Fibroblast of skin of left biceps (primary cell): ENCODE results near the gene TMCC3.

Source experiments
- DNase-seq, 2 experiments: peaks; one replicate each; pipeline ENCODE4 v3.0.0-alpha.2; 2013; ENCODE audit warnings: low read depth in 2 of 2

The TMCC3 gene

DNA sequence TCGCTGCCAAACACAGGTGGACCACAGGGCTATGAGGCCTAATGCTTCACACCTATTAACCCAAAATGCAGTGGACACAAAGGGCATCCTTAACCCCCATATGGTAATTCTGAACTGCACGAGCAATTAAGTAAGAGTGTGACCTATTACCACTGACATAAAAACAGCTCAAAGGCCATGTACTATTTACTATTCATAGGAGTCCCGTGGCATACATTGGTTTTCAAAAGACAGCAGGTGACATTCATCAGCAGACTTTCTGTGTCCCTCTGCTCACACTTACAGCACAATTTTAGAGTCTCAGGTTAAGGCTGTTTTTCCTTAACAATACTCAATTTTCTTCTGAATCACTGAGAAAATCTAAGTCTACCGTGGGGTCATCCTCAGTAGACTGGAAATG, 23.1 kb upstream of the TMCC3 start:
- DNase-seq = no peak

- no peak for DNase-seq
Observed at GRCh38 chr12:94671917-94672316, 21.6 kb upstream of the TMCC3 start.

DNA sequence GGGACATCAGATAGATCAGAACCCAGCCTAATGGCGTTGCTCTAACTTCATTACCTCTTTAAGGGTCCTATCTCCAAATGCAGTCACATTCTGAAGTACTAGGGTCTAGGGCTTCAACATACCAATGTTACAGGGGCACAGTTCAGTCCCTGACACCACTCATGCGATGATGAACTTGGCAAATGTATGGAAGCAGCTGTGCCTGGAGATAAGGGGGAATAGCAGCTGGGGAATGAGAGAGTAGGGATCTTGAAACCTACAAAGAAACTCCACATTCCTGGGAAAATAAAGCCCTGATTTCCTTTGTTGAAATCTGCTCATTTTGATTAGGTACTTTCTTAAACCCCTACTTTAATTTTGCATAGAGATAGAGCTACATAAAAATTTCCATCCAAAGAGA, 20.5 kb upstream of the TMCC3 start:
- no peak for DNase-seq

GRCh38 chr12:94670075-94670474, 19.7 kb upstream of the TMCC3 start:
- no peak for DNase-seq

GRCh38 chr12:94667031-94667540, 16.7 kb upstream of the TMCC3 start:
- no peak for DNase-seq

DNA sequence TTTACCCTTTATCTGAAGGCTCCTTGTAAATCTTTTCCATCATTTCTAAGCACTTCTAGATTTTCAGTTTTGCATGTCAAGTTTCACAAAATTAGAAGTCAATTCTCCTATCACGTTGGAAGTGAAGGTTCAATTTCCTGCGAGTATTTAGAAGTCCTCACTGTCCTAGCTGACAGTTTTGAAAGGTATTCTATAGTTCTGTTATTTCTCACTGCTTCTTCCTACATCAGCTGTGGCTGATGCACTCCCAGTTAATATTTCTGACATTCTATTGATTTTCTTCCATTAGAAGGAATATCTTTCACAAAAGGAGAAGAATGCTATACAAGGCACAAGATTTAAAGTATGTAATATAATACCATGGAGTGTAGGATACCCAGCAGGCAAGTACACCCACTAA, 15.8 kb upstream of the TMCC3 start:
- DNase-seq = no peak

DNA sequence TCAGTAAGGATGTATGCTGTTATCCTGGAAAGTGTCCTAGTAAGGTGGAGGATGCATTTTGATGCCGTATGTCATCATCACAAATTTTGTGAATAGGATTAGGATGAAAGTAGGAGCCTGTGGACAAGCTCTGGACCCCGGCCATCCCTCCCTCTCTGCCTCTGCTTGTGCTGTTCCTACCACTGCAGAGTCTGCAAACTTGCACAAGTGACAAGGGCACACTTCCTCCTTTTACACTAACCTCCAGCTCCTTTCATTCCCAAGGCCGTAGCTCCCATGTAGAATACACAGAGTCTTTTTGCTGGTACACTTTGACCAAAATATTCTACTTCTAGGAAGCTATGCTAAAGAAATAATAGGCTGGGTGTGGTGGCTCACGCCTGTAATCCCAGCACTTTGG, 13.3 kb upstream of the TMCC3 start:
- DNase-seq = no peak

DNA sequence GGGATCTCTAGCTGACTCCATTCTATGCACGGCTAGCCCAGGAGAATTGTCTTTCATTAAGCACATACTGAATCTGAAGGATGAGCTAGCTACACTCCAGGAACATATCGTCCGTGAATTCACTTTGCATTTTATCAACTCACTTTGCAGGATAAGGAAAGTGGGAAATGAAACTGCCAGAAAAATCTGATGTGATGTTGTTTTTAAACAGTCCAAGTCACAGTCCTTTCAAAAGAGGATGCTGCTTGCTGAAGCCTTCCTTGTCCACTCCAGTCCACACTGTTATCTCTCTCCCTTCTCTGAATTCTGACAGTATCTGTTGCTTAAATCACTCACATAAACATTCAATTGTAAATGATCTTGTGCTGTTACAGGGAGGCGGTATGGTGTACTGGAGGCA, 12.7 kb upstream of the TMCC3 start:
- no peak for DNase-seq

GRCh38 chr12:94660436-94660835, 10.1 kb upstream of the TMCC3 start:
- DNase-seq = no peak

DNA sequence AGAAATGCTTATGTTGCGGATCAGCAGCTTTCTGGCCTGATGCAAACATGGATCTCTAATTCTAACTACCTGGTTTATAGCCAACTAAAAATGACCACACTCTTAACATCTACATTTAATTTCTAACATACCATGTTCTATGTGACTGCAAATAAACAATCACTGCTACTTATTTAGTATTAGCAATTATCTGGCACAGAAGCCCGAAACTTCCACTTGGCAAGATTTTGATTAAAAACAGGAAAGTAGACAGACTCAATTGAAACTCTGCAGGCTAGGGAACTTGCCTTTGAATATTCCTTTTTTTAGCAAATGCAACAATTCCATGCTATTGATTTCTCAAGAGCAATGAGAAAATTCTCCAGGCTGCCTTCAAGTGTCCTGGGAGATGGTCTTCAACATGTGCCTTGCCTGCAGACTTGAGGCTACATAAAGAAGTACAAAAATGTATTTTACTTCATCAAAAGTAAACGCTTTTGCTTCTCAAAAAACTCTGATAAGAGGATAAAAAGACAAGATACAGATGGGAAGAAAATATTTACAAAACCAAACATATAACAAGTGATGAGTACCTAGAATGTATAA, 9.1 kb upstream of the TMCC3 start:
- DNase-seq = no peak

- no peak for DNase-seq
Observed at GRCh38 chr12:94658931-94659330, 8.6 kb upstream of the TMCC3 start.

DNA sequence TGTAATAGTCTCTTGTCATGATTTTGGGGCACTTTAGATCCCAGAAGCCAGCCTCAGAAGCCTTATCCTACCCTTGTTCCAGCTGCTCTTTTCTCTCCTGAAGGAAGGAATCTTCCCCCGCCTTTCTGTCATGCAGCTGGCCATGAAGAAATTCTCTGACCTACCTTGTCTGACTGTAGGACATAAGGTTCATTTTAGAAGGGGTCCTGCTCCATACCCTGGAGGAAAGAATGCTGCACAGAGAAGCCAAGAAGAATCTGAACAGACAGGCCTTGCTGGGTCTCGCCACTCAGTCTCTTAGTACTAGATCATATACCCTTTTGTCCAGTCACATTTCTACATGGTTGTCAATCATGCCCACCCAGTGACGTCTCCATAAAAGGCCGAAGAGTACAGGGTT, 6.2 kb upstream of the TMCC3 start:
- no peak for DNase-seq

GRCh38 chr12:94649349-94650142, 811 bp downstream of the TMCC3 start:
- DNase-seq = no peak

GRCh38 chr12:94648578-94648977, 1.8 kb downstream of the TMCC3 start:
- no peak for DNase-seq

DNA sequence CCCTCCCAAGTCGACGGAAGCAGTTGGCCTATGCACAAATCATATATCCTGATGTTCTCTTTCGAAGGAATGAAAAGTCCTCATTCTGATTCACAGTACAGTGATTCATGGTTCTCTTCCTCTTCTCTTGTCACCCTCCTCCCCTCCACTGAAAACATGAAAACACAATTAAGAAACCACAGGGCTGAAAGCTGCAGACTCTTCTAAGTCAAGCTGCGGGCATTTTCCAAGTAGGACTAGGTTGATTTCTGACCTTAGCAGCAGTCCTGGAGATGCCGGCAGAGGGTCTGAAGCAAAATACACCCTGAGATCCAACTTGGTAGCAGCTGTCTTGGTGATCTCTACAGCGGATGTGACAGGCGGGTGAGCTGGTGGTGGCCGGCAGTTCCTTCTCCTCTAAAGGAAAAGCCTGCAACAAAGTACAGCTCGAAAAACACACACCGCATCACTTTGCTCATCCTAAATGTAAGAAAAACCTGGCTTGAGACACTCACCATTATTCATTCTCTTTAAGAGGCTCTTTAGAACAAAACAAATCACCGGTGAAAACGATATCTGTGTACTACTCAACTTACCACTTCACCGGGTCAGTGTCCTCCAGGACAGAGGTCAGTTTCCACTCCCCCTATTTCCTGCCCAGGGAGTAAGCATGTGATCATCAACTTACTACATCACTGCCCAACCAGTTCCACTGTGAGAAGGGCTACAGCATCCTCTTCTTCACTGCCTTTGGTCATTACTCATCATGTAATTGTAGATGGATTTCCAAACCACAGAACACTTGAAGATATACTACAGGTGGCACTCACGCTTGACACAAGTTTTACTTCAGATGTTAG, 6.0 kb downstream of the TMCC3 start:
- no peak for DNase-seq

- no peak for DNase-seq
Observed at GRCh38 chr12:94643606-94644005, 6.8 kb downstream of the TMCC3 start.

DNA sequence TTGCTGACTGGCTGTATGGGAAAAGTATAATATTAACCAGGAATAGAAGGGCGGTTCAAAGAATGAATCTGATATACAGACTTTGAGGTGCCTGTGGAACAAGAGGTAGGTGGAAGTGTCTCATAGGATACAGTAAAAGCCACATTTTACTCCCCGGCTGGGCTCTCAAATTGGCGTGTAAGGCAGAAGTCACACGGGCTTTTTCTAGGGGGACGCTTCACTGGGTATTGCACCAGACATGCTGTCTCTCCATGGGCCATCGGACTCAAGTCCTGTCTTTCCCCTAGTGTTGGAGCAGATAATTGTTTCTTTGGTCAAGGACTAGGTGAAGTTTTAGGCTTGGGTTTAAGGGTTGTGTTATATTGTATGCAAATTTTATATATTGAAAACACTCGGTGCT, 9.1 kb downstream of the TMCC3 start:
- DNase-seq = no peak

DNA sequence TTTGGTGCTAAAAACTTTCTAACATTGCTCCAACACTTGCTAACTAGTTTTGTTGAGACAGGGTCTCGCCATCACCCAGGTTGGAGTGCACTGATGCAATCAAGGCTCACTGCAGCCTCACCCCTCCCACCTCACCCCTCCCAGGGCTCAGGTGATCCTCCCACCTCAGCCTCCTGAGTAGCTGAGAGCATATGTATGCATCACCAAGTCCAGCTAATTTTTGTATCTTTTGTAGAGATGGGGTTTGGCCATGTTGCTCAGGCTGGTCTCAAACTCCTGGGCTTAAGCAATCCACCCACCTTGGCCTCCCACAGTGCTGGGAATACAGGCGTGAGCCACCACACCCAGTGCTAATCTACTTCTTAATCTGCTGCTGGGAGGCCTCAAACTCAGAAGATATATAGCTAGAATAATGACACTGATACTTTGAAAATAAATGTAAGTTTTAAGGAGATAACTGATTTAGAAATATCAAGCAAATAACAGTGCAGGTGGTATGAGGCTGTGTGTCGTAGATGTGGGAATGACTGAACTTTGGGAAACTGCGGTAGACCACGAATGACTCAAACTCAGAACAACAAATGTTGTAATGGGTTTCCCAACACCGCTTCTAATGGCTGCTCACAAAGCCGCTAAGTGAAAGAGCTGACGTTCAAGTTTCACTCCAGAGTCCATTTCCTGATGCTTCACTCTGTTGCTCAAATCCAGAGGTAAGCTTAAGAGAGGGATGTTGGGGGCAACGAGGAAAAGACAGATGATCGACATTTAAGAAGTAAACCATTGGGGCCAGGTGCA, 10.0 kb downstream of the TMCC3 start:
- no peak for DNase-seq

- DNase-seq = no peak
Observed at GRCh38 chr12:94638521-94638920, 11.8 kb downstream of the TMCC3 start.

DNA sequence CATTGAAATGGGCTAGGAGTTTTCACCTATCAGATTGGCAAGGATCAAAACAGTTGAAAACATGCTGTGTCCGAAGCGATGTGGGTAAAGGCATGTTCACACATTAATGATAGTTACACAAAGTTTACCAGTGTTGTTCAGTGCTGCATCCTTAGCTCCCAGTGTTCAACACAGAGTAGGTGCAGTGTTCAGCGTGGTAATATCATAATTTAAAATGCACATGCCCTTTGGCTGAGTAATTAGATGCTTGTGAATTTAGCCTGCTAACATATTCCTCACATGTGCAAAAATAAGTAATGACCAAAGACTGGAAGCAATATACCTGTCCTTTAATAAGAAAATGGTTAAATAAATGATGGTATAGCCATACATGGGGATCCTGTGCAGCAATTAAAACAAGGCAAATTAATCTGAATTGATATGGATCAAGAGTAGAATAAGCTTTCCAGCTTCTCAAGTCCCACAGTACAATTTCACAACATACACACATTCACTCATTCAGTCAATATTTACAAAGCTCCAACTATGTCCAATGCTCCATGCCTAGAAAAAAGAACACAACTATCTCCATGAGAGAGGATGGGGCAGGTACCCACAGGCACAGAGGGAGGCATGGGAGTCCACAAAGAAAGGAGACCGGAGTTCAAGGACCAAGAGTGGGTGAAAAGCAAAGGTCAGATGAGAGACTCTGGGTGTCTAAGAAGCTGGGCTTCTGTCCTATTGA, 12.8 kb downstream of the TMCC3 start:
- no peak for DNase-seq

DNA sequence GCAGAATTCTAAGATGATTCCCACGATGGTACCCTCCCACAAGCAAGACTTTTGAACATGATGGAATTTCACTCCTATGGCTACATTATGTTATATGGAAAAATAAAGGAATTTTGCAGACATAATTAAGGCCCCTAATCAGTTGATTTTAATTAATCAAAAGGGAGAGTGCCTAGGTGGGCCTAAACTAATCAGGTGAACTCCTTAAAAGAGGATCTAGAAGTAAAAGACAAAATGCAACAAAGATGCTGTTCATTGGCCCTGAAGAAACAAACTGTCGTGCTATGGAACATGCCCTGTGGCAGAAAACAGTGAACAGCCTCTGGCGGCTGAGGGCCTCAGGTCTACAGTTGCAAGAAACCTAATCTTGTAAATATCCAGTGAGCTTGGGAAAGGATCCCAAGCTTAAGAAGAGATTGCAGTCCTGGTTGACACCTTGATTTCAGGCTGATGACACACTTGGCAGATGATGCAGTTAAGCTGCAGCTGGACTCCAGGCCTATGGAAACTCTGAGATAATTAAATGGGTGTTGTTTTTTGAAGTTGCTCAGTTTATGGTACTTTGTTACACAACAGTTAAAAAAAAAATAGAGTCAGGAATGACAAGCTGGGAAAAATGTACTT, 13.8 kb downstream of the TMCC3 start:
- no peak for DNase-seq
